Stimulated activated CD4-positive, alpha-beta T cell treated with anti-CD3 and anti-CD28 coated beads, Interleukin-4, amount 100 ng/mL, for 4 hours (primary cell): ENCODE data around the gene KCNC2.

Experiments
- DNase-seq, 2 experiments: peaks; one replicate each; pipeline ENCODE4 v3.0.0-alpha.2; 2020

KCNC2 gene

DNA sequence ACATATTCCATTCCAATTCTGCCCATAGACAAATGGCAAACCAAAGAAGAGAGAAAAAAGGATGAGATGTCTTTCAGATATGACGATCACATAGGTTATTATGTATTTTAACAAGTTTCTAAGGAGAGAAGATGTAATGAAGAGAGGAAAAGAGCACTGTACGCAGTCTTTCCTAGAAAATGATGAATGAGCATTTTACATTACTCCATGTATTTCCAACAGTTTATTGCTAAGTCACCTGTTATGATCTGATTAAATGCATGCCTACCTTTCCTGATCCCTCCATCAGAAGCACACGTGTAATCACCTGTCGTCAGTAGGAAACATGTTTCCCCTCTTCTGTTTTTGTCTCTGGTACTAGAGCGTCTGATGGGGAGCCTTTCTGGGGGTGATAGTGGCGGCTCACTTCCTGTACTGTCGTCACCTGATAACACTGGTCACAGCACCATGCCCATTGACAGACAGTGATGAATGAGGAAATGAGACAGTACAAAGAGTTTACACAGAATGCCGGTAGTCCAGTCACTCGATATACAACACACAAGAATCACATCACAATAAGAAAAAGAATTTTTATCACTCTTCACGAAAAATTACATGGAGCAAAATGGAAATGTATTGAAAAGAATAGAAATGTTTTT is 161.6 kb downstream of the KCNC2 start:
- no peak for DNase-seq

DNA sequence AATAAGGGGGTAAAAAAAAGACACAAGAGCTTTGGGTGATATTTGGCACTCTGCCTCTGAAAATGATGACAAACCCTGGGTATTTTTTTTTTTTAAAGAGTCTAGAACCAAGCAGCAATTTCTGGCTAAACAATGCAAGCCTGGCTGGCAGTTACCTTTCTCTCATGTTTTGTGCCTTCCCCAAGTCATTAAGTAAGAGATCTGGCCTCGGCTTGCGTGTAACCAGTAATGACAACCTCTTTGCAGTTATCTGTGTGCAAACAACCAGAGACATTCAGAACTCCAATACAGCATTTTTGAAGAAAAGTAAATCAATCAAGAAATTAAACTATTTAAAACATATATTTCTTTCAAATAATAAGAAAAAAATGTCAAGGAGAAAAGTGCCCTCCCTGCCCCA is 167.5 kb downstream of the KCNC2 start:
- DNase-seq, result no peak

DNA sequence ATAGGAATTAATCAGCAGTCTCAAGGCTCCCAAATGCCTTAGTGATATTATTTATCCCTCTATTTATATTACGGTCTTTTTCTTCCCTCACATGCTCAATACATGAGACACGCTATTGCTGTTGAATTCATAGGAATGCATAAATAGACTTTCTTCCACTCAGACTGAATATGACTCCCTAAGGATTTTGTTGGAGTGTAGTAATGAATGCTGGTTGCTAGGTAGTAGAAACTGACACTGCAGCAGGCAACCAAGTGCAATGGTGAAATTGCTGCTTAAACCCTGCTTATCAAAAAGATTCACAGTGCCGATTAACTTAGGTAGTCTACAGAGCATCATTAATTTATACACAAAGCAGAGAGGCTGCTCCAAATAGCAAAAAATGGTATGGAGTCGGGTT is 168.2 kb downstream of the KCNC2 start:
- DNase-seq, result no peak

DNA sequence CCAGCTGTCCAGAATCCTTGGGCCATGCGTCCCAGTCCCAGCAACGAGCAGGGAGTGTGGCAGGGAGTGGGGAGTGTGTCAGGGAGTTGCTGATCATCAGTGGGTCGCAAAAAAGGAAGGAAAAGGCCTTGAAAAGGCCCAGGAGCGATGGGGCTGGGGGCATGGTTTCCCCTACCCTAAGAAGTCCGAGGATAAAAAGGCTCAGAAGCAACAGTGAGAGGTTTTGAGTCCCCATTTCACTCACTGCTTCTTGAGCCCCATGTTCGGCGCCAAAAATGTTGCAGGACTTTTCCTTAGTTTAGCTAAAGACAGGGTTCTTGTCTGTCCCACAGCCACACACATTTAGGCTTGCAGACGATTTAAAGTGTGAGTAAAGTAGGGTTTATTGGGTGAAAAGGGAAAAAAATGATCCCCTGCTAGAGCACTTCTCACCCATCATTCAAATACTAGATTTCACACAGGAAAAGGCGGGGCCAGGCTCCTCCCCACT is 189.5 kb downstream of the KCNC2 start:
- DNase-seq, result no peak

DNA sequence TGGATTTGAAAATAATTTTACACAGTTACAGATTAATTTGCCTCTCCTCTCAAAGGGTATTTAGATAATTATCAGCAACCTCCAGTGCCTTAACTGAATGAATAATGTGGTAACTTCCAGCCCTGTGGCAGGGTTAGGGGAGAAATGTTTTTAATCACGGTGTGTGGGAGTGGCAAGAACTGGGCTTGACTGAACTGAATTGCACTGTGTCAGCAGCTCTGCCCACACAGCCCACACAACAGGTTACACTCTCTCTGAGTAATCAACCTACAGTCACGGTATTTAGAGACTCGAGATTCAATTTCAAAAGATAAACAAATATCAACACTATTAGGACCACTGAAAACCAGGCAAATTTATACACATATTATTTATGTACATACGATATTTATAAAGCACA is 198.5 kb downstream of the KCNC2 start:
- DNase-seq, result no peak

DNA sequence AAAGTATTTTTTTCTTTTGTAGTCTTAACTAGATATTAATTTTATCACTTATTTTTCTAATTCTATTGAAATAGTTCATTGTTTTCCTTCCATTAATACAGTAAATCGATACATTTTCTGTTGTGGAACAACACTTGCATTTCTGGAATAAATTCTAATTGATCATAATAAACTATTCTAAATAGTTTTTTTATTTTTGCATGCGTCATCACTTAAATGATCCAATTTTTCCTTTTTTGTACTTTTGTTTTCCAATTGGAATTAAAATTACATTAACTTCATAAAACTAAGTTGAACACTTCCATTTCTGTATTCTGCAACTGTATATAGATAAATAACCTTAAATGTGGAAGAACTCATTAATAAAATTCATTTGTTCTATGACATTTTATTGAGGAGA is 202.5 kb downstream of the KCNC2 start:
- no peak for DNase-seq

DNA sequence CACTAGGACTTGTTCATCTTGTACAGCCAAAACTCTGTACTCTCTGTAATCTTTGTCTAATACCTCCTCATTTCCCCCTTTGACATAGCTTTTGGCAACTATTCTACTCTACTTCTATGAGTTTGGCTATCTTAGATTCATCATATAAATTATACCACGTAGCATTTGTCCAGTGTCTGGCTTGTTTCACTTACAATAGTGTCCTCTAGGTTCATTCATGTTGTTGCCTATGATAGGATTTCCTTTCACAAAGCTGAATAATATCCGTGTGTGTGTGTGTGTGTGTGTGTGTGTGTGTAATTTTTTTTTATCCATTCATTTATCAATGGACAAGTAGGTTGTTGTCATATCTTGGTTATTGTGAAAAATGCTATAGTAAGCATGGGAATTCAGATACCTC is 209.5 kb downstream of the KCNC2 start:
- DNase-seq, result no peak

DNA sequence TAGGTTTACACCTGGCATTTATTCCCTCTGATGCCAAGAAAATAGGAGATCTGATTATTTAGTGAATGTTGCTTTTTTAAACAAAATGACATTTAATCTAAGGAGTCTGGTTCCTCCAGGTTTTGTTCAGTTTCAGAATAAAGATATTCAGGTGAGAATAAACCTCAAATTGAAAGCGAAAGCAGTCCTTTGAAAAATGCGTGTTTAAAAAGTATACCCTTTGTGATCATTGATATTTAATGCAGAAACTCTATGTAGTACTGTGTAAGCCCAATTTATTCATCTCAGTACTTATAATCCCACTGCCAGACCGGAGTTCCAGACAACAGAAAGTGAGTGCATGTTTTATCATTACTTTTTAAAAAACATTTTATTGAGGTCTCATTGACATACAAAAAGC is 210.2 kb downstream of the KCNC2 start:
- DNase-seq, result no peak
